COR-L47 (cell line): ENCODE results near the gene PROM1.
A peak's percentile ranks its signal among the peaks of the same experiment; 100 is the strongest.

Experiments used
- DNase-seq: peaks from one replicate; lab custom pipeline; 2025; lab: John Stamatoyannopoulos, UW

Gene PROM1, protein sequence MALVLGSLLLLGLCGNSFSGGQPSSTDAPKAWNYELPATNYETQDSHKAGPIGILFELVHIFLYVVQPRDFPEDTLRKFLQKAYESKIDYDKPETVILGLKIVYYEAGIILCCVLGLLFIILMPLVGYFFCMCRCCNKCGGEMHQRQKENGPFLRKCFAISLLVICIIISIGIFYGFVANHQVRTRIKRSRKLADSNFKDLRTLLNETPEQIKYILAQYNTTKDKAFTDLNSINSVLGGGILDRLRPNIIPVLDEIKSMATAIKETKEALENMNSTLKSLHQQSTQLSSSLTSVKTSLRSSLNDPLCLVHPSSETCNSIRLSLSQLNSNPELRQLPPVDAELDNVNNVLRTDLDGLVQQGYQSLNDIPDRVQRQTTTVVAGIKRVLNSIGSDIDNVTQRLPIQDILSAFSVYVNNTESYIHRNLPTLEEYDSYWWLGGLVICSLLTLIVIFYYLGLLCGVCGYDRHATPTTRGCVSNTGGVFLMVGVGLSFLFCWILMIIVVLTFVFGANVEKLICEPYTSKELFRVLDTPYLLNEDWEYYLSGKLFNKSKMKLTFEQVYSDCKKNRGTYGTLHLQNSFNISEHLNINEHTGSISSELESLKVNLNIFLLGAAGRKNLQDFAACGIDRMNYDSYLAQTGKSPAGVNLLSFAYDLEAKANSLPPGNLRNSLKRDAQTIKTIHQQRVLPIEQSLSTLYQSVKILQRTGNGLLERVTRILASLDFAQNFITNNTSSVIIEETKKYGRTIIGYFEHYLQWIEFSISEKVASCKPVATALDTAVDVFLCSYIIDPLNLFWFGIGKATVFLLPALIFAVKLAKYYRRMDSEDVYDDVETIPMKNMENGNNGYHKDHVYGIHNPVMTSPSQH

DNA sequence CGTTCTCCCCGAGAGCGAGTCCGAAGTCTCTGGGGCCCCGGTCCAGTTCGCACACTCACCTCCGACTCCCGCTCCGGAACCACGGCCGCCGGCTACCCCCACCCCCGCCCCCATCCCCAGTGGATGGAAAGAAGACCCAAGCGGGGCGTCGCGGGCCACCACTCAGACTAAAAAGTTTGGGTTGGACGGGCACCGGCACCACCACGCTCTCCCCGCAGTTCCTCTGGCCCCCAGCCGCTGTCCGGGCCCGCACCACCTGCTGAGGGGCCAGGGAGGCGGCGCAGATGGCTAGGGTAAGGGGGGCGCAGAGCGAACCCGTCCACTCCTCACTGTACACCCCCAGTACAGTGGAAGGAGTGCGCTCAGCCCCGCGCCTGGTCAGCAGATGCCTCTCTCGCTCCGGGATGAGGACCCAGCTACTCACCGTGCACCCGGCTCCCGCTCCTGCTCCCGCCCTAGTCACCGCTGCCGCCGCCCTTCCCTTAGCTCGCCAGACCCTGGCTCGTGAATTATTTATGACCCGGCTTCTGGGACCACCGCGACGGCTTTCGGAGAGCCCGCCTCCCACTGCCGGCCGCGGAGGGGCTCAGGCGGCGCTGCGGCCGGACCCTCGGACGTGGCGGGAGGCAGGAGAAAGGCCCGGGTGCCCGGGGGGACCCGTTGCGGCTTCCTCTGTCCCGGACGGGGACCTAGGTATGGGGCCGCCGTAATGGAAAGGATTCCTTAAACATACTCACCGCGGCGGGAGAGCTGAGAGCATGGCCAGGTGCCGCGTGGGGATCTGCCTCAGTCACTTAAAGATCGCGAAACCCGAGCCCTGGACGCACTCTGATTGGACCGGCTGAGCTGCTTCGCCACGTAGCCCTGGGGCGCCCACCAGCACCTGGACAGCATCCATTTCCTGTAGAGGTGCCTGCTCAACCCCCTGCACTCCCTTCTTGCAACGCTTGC is at the start of gene PROM1:
Gene PROM1 (minus strand): TSS at position 783 of the 951 bp plus-strand sequence. CDS start 8,117 bp downstream, outside the sequence.
- peak; percentile 88 for DNase-seq

DNA sequence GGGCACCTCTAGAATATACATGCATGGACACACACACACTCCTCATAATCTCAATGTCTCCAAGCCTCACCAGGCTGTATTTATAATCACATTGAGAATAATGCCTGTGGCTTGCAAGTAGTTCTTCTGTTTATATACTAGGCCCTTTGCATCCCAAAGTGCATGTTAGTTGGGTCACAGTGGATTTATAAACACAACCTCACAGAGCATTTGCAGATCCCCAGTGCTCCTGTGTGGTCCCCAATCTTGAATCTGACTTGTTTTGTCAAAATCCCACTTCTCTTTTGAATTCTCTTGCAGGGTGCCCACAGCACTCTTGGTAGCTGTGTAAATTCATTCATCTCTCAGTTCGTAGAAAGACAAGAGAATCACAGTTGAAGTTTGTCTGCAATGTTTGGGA is 49.6 kb upstream of the PROM1 start:
- no peak for DNase-seq

DNA sequence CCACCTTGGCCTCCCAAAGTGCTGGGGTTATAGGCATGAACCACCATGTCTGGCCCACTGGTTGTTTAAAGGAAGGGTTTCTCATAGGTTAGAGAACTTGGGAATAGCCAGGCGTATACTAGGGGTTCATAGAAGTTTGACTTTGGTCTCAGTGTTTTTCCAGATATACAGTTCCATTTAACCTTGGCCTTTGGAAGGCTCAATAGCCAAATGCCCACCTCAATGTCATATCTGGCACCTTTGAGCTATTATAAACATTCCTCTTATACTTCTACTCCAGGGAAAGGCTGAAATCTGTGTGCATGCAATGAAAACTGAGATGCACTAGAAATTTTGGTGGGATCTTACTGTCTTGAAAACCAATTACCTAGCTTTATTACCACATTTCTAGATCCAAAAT is 47.5 kb upstream of the PROM1 start:
- no peak for DNase-seq

DNA sequence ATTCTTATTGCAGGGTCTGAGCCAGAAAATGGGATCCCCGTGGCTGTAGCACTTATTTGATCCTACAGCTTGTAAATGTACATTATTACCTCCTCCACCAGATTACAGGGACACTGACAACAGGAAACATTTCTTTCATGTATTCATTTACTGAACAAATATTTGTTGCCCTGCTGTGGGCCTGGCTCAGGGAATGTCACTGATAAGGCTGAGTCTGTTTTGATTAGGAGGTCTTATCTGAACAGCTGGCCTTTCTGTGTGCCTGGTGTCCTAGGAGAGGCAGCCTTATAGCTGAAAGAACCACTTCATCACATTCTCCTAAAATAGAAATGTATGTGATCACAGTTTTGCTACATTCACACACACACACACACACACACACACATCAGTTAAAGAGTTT is 45.5 kb upstream of the PROM1 start:
- DNase-seq, result peak; percentile 34

DNA sequence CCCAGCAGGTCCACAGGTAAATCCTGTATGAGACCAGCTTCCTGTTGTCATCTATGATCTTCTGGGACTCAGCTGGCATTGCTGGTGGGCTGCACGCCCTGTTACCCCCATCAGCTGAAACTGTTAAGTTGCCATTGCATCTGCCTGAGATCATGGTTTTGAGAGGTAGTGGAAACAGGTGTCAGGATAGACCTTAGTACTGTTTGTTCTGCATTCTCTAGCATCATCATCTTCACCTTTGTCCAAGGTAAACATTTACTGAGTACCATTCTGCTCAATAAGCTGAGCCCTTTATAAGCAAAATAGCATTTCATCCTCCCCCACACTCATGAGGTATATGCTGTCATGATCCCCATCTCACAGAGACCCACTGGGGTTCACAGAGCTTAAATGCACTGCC is 42.9 kb upstream of the PROM1 start:
- DNase-seq, result no peak

DNA sequence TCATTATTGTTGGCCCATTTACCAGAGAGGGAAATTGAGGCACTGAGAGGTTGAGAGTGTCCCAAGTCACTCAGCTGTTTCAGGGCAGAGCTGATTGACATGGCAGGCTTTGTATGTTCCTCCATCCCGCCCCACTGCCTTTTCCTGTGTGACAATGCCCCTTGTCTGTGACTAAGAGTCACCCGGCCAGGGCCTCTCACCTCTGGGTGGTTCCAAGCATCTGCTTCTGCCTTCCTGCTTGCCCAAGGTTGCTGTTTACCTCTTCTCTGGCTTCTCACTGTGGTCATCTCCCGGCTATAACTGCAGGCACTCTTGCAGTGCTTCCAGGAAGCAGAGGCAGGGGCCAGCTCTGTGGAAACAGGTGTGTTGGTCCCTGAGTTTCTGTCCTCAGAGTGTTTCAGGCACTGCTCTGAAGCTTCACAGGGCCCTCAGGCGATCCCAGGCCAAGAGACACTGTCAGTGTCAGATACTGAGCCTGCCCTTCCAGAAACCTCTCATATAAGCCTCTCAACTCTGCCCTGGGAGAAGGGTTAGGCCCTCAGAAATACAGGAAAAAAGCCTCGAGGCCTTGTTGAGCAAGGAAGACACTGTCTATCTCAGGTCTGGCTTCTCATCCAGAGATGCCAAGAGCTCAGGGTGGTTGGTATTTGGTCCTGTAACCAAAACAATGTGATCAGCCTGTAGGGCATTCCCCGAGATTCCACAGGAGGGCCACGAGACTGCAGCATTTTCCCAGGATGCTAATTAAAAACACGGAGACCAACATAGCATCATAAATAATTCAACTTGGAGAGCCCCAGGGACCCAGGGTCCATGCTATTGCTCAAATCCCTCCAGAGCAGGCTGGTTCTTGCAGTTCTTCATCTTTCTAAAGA is 42.0 kb upstream of the PROM1 start:
- DNase-seq, result peak; percentile 16

DNA sequence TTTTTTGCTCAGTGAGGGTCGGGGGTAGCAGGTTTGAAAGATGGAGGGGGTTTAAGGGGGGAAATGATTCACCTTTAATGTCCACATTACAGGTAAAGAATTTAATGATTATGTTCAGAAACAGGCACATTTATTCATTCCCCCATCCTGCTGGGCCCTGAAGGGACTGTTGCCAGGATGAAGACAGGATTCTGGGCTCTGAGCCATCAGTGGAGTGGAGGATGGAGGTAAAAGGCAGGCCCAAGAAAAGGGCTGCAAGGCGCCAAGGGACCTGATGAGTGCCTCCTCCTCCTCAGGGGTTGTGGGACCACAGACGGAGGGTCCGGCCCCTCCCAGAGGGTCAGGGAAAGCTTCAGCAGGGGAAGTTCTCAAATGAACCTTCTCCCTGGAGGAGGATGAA is 40.4 kb upstream of the PROM1 start:
- DNase-seq, result peak; percentile 75

DNA sequence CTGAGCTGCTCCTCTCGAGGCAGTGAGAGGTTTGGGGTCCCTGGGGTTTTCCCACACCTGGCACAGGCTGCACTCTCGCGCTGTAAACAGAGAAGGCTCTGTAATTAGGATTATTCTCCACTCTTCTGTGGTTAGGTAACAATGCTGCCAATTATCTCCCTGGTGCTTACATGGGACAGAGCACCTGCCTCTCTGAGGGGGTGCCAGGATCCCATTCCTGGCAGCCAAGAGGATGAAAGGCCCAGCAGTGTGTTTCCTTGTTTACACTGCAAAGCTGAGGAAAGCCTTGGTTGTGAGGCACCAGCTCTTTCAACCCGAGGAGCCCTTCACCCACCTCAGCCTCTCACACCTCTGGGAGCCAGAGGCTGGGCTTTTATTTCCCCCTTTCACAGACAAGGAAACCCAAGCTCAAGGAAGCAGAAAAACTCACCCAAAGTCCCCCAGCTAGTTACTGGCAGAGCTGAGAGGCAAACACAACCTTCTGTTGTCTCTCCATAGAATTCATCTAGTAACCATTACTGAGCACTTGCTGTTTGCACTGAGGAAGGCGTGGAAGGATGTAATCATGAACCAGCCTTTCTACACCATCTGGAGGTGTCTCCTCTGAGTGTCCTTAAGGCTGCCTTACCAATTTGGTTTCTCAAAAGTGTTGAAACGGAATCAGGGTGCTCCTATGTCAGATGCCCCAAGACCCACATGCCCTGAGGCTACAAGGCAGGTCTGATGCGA is 39.7 kb upstream of the PROM1 start:
- peak; percentile 99 for DNase-seq

DNA sequence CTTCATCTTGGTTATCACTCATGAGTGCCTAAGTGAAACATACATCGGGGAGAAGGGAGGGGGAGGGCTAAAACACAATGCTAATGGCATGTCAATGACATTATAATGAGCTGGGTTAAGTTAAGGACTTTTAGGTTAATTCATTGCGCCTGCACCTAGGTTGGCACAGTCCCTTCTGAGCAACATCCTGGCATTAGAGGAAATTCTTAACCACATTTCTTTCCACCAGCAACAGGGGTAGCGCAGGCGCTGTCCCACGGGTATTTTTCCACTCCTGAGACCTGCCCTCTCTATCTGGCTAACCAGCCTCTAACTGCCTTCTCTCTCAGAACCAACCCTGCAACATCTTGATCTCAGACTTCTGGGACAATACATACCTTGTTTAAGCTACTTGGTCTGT is 39.0 kb upstream of the PROM1 start:
- no peak for DNase-seq

DNA sequence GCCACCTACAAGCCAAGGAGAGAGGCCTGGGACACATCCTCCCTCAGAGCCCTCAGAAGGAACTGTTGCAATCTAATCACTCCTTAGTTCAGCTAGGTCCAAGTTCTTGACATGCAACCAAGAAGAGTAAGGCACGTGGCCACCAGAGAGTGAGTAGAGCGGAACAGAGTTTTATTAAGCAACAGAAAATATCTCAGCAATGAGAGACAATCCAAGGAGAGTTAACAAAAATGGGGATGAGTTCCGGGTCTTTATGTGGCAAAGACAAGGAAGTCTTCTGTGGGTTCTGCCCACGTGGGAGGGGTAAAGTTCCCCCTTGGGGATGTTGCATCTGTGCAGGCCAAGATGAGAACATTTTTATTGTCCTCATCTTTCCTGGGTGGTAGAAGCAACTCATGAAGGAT is 38.5 kb upstream of the PROM1 start:
- DNase-seq, result no peak

DNA sequence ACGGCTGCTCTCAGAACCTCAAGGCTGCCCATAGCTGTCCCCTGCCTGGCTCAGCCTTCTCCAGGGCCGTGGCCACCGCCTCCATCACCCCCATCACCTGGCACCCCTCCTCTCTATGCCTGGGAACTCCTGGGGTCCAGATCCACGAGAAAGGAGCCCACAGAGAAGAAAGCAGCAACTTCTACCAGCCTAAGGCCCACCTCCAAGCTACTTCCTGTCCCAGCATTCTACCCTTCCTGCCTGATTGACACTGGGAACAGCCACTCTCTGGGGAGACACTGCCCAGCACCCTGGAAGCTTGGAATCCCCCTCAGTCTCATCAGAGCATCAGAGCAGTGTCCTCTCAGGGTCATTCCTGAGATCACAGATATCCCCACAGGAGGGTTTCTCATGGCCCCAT is 36.9 kb upstream of the PROM1 start:
- no peak for DNase-seq

DNA sequence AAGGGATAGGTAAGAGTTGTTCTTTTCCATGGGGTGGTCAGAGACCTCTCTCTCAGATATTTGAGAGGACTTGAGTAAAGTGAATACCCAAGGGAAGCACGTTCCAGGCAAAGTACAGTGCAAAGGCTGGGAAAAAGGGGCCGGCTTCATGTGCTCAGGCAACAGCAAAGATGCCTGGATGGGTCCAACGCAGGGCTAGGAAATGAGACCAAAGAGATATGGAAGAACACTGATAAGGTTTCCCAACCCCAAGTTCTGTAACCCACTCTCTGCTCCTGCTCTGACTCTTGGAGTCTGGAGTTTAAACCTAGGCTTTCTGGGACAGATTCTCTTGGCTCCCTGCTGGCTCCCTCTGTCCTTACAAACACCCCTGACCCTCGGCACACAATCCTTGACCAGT is 36.2 kb upstream of the PROM1 start:
- no peak for DNase-seq

DNA sequence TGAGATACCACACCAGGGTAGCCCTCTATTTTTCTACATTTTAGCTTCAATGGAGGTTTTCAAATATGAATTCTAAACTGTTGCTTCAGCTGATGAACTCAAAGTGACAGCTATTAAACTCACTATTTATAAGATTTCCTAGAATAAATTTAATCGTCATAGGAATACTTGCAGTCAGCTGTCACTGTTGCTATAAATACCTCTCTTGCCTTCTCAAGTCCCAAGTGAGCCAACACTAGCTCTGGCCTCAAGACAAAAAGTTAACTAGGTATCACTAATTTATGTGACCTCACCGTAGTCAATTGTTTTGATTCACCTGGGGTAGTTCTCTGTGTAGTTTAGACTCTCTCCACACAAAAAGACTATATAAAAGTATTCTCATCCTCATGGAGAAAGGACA is 34.3 kb upstream of the PROM1 start:
- no peak for DNase-seq

DNA sequence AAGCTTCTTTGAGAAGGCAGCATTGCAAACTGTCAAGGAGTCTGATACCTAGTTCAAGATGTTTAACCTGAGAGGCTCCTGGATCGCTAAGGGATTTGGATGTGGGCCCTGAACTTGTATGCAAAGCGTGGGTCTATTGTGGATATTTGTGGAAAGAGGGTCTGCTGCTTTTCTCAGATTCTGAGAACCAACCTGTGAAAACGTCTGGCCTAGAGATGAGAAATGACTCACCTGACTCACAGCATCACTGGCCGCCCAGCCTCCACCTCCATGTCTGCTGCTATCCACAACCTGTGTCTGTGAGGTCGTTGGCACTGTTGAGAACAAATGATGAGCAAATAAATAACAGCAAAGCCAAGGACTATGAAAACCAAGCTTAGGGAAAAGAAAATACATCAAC is 33.3 kb upstream of the PROM1 start:
- DNase-seq, result no peak

DNA sequence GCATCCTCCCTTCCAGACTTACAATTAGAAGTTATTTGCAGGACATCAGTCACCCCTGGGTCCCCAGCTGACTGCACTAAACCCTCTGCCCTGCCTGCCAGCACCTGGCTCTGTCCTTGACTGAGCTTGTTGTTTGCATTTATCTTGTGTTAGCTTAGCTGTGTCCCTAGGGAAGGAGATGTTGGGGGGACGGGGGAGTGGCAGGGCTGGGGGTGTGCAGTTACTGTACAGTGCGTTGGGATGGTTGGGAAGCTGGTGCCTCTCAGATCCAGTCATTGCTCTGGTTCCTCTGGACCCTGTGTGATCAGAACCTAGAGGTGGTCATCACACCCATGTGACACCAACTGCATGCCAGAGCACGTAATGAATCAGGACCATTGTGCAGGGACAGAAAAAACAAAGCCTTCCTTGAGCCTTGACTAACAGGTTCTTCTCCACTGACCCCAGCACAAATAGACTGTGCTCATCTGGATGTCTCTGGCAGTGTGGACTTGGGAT is 32.7 kb upstream of the PROM1 start:
- DNase-seq, result peak; percentile 65

DNA sequence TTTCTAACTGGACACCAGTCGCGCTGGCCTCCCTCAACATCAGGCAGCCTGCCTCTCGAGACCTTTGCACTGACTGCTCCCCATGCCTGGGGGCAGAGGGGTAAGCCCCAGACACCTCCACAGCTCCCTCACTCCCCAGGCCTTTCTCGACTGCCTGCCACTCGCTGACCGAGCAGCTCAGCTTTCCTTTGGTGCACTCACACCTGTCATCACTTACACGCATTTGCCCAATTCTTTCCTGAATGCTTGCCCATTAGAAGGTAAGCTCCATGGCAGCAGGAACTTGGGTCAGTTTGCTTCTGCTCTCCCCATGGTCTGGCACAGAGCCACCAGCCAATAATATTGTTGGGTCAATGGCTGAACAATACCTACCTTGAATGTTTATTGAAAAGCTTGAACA is 32.2 kb upstream of the PROM1 start:
- peak; percentile 72 for DNase-seq

DNA sequence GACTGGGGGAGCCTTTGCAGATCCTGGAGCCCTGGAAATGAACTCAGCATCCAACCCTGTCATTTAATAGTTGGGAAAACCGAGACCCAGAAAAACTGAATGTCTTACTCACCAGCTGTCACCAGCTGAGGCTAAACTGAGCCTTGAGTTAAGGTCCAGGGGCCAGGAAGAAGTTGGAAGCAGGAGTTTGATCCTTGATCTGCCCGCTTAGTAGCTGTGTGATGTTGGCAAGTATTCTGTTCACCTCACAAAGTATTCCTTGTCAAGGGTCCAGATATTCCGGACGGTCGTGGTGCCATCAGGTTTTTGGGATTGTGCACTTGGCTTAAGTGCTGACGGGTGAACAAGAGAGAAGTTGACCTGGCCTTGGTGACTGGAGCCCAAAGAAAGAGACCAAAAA is 30.7 kb upstream of the PROM1 start:
- DNase-seq, result no peak

DNA sequence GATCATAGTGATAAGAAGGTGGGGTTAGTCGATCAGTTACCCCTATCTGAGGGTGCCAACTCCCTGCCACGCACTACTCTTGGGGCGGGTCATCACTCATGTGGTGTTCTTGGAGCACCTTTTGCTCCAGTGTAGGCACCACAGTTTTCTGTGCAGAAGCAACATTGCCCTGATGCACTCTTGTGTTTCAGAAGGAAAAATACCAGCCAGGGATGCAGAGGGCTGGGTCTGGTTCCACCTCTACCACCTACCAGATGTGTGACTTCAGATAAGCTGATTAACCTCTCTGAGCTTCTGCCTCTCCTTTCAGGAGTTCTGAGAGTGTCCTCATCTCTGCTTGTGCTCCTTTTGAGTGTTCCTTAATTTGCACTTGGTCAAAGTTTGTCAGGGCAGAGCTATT is 29.9 kb upstream of the PROM1 start:
- DNase-seq, result no peak

DNA sequence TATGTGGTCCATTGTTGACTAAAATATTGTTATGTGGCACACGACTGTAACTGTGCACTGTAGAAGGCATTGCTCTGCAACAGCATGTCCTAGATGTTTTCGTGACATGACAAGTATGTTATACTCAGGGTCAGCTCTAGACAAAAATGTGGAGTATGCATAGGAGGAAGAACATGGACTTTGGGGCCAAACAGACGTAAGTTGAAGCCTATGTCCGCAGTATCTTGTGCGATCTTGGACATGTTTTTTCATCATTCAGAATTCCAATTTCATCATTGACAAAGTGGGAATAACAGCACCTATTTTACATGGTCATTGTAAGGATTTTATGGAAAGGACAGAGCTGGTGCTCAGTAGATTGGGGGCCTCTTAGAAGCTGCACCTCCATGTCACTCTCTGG is 27.7 kb upstream of the PROM1 start:
- DNase-seq, result no peak

DNA sequence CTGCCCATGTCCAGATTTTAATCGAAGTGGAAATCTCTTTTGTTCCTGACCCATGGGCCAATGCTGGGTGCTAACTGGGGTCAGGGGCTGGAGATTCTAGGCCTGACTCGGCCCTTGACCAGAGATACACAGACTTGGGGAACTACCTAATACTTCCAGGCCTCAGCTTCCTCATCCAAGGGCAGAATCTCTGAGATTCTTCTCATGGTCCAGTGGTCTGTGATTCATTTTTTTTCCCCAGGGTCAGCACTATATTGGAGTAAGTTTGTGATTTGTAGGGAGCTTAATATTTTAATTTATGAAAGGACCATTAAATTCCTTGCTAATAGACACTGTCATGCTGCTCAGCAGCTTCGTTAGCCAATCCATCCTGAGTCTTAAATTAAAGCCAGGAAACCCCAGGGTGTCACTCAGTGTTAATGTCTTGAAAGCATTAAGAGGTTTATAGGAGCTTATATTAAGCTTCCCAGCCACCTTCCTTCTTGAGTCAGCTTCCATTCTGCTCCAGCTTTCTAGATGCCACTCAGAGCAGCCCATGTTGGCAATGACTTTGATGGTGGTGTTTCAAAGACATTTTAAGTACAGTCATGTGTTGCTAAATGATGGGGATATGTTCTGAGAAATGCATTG is 27.0 kb upstream of the PROM1 start:
- DNase-seq, result no peak
